Stimulated activated CD4-positive, alpha-beta T cell treated with anti-CD3 and anti-CD28 coated beads, Interleukin-2, amount 100 ng/mL, for 24 hours (primary cell): ENCODE measurements around the gene NT5DC2.

Source experiments
- DNase-seq, 2 donors: peaks; one replicate each; pipeline ENCODE4 v3.0.0-alpha.2; 2020

The NT5DC2 gene

GRCh38 chr3:52509753-52510328, 23.8 kb downstream of the NT5DC2 start:
- DNase-seq, result no peak

GRCh38 chr3:52507359-52507758, 26.3 kb downstream of the NT5DC2 start:
- no peak for DNase-seq

- DNase-seq, result no peak
These were observed 27.2 kb downstream of the NT5DC2 start for GRCh38 chr3:52506266-52506966.

GRCh38 chr3:52504977-52505376, 28.7 kb downstream of the NT5DC2 start:
- DNase-seq, result no peak

GRCh38 chr3:52503788-52504424, 29.8 kb downstream of the NT5DC2 start:
- no peak for DNase-seq

- no peak for DNase-seq
These were observed 30.8 kb downstream of the NT5DC2 start for GRCh38 chr3:52502808-52503350.

- DNase-seq, result no peak
These were observed 31.7 kb downstream of the NT5DC2 start for GRCh38 chr3:52502001-52502400.

- no peak for DNase-seq
These were observed 32.6 kb downstream of the NT5DC2 start for GRCh38 chr3:52501046-52501445.

GRCh38 chr3:52498137-52499054, 35.3 kb downstream of the NT5DC2 start:
- DNase-seq, result no peak

- DNase-seq, result no peak
These were observed 37.7 kb downstream of the NT5DC2 start for GRCh38 chr3:52495777-52496602.

- DNase-seq, result no peak
These were observed 38.7 kb downstream of the NT5DC2 start, which contains the start of gene STAB1 for GRCh38 chr3:52494886-52495495. Gene STAB1, plus strand, starts transcription at chr3:52495338. Its CDS starts 76 bp downstream, at chr3:52495414.

GRCh38 chr3:52494445-52494844, 39.2 kb downstream of the NT5DC2 start:
- no peak for DNase-seq

- DNase-seq, result no peak
These were observed 40.2 kb downstream of the NT5DC2 start for GRCh38 chr3:52493232-52494017.

GRCh38 chr3:52492059-52492458, 41.6 kb downstream of the NT5DC2 start:
- no peak for DNase-seq

- DNase-seq, result no peak
These were observed 42.6 kb downstream of the NT5DC2 start for GRCh38 chr3:52490939-52491526.

GRCh38 chr3:52490035-52490938, 43.4 kb downstream of the NT5DC2 start:
- no peak for DNase-seq

GRCh38 chr3:52489453-52489852, 44.2 kb downstream of the NT5DC2 start:
- DNase-seq, result no peak

- no peak for DNase-seq
These were observed 44.9 kb downstream of the NT5DC2 start for GRCh38 chr3:52488746-52489145.
